OCI-LY7 (cell line): Measurements from ENCODE around the gene CRIP1. TPM values are rescaled to one million over a fixed set of nuclear protein-coding genes. Genes with fewer than 3 reads are reported as not detected.

Experiments used
- BruUV-seq: library from RNA; stranded (reverse); fragments of 400-500 nt; replicated peaks from 2 replicates; lab custom pipeline; 2021; lab: Mats Ljungman, UMichigan
- CTCF ChIA-PET: fragments of 300-600 bp; sonication (Branson Sonifier 250); formaldehyde crosslinking; loops from one replicate; lab custom pipeline; 2022; ENCODE audit warnings: antibody characterized with exemption; ENCODE audit not compliant: unreplicated experiment; lab: Charles Lee
- POLR2A ChIA-PET: fragments of 300-600 bp; sonication (Branson Sonifier 250); formaldehyde crosslinking; loops from one replicate; lab custom pipeline; 2022; ENCODE audit warnings: antibody characterized with exemption; lab: Charles Lee
- DNase-seq: peaks from one replicate; pipeline ENCODE4 v3.0.0-alpha.2; 2015; ENCODE audit warnings: low spot score
- H2AFZ ChIP-seq: fragments of 200-600 bp; sonication (generic), shearing (Covaris generic); 2 replicates; pipeline ENCODE4 v1.6.1; 2014; ENCODE audit warnings: mild to moderate bottlenecking, antibody characterized with exemption, low read length, moderate library complexity
- H3K27ac ChIP-seq: fragments of 200-600 bp; sonication (generic); 2 replicates; pipeline ENCODE4 v1.5.1; 2014; ENCODE audit warnings: mixed run types, low read depth, mild to moderate bottlenecking, moderate library complexity, low read length, inconsistent platforms; ENCODE audit not compliant: poor library complexity, severe bottlenecking
- H3K36me3 ChIP-seq: fragments of 200-600 bp; sonication (generic); 2 replicates; pipeline ENCODE4 v1.6.1; 2014; ENCODE audit warnings: mild to moderate bottlenecking, antibody characterized with exemption, low read length, moderate library complexity, mixed read lengths; ENCODE audit not compliant: insufficient read depth
- H3K4me1 ChIP-seq: fragments of 200-600 bp; sonication (generic); 2 replicates; pipeline ENCODE4 v1.5.1; 2014; ENCODE audit warnings: mild to moderate bottlenecking, low read length; ENCODE audit not compliant: insufficient read depth, poor library complexity, severe bottlenecking
- H3K4me2 ChIP-seq: fragments of 200-600 bp; sonication (generic); 2 replicates; pipeline ENCODE4 v1.6.1; 2014; ENCODE audit warnings: mild to moderate bottlenecking, low read length
- H3K4me3 ChIP-seq: fragments of 200-600 bp; sonication (generic); 2 replicates; pipeline ENCODE4 v1.5.1; 2014; ENCODE audit warnings: mild to moderate bottlenecking, low read depth, low read length; ENCODE audit not compliant: poor library complexity, severe bottlenecking
- H3K79me2 ChIP-seq: fragments of 200-600 bp; sonication (generic); 2 replicates; pipeline ENCODE4 v1.6.1; 2016; ENCODE audit warnings: low read depth, mild to moderate bottlenecking, low read length, moderate library complexity, mixed read lengths; ENCODE audit not compliant: insufficient read depth
- H3K9me2 ChIP-seq: fragments of 200-600 bp; sonication (generic); 2 replicates; pipeline ENCODE4 v1.6.1; 2016; ENCODE audit warnings: mild to moderate bottlenecking, low read length, mixed read lengths; ENCODE audit not compliant: insufficient read depth
- H3K9me3 ChIP-seq: fragments of 200-600 bp; sonication (generic); 2 replicates; pipeline ENCODE4 v1.6.1; 2014; ENCODE audit warnings: mild to moderate bottlenecking, mixed run types, low read length, mixed read lengths
- H4K20me1 ChIP-seq: fragments of 200-600 bp; sonication (generic); 2 replicates; pipeline ENCODE4 v1.6.1; 2014; ENCODE audit warnings: mild to moderate bottlenecking, antibody characterized with exemption, low read length, moderate library complexity, mixed read lengths; ENCODE audit not compliant: insufficient read depth
- EZH2phosphoT487 ChIP-seq: fragments of 200-600 bp; sonication (generic); IDR thresholded peaks from 2 replicates; pipeline ENCODE4 v1.6.1; 2018; ENCODE audit warnings: low read depth, borderline replicate concordance, mild to moderate bottlenecking, mixed run types, antibody characterized with exemption, low read length, moderate library complexity, mixed read lengths
- intact Hi-C: fragments of 100-400 bp; cut with micrococcal nuclease; formaldehyde crosslinking; loops from one replicate; pipeline ENCODE4 v1.10.0; 2022; ENCODE audit not compliant: unreplicated experiment
- total RNA-seq, 2 experiments: library from RNA; depleted of rRNA in 1 of 2; stranded (reverse); fragments of >200 nt in 1 of 2; shearing (Covaris generic) in 1 of 2; gene quantifications; 2 replicates each; pipeline ENCODE4 v1.2.3, GENCODE V29; 2014 to 2022
- TF ChIP-seq, protein P1 (sequence below): fragments of 200-600 bp; sonication (generic); conservative IDR thresholded peaks from 2 replicates; pipeline ENCODE4 v1.5.1; 2014; ENCODE audit warnings: mild to moderate bottlenecking, antibody characterized with exemption, low read length, moderate library complexity, mixed read lengths

Gene CRIP1
- total RNA-seq, 2 experiments from 2014 or later: 4.6 TPM; not detected in 1

DNA sequence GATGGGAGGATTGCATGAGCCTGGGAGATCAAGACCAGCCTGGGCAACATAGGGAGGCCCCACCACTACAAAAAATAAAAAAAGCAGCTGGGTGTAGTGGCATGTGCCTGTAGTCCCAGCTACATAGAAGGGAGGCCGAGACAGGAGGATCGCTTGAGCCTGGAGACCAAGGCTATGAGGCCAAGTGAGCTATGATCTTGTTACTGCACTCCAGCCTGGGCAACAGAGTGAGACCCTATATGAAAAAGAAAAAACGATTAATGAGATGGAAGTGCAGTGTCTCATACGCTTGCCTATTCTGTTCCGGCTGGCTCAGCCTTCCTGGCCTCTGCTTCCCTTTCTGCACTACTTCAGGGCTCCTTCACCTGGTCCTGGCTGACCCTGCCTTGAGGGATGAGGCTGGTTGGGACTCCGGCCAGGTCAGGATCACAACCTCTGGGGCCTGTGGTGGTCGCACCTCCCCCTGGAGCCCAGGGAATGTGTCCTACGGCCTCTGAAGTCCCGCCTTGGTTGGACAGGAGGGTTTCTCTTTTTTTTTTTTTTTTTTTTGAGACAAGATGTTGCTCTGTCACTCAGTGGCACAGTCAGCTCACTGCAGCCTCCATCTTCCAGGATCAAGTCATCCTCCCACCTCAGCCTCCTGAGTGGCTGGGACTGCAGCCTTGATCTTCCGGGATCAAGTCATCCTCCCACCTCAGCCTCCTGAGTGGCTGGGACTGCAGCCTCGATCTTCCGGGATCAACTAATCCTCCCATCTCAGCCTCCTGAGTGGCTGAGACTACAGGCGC, 15.0 kb downstream of the CRIP1 start:
- Histone ChIP-seq H3K27ac (no peak overlapping the region), H3K4me1 (no peaks in the 10 kb centered on the region), H4K20me1 (no peaks in the 10 kb centered on the region), H3K4me2 (no peak overlapping the region), H2AFZ (no peak overlapping the region), H3K79me2 (no peaks in the 10 kb centered on the region), H3K4me3 (no peak overlapping the region), H3K9me2 (no peaks in the 10 kb centered on the region), H3K36me3 (peaks cover 12% of the 10 kb centered on the region), H3K9me3 (no peaks in the 10 kb centered on the region)
- TF ChIP-seq, protein P1, sequence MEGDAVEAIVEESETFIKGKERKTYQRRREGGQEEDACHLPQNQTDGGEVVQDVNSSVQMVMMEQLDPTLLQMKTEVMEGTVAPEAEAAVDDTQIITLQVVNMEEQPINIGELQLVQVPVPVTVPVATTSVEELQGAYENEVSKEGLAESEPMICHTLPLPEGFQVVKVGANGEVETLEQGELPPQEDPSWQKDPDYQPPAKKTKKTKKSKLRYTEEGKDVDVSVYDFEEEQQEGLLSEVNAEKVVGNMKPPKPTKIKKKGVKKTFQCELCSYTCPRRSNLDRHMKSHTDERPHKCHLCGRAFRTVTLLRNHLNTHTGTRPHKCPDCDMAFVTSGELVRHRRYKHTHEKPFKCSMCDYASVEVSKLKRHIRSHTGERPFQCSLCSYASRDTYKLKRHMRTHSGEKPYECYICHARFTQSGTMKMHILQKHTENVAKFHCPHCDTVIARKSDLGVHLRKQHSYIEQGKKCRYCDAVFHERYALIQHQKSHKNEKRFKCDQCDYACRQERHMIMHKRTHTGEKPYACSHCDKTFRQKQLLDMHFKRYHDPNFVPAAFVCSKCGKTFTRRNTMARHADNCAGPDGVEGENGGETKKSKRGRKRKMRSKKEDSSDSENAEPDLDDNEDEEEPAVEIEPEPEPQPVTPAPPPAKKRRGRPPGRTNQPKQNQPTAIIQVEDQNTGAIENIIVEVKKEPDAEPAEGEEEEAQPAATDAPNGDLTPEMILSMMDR: no peak
- no peak for TF ChIP-seq EZH2phosphoT487
- intact Hi-C loops: no loop called here
- ChIA-PET CTCF (no interaction called here), POLR2A (no interaction called here)
- no peak for DNase-seq
- no TSS peak for BruUV-seq

DNA sequence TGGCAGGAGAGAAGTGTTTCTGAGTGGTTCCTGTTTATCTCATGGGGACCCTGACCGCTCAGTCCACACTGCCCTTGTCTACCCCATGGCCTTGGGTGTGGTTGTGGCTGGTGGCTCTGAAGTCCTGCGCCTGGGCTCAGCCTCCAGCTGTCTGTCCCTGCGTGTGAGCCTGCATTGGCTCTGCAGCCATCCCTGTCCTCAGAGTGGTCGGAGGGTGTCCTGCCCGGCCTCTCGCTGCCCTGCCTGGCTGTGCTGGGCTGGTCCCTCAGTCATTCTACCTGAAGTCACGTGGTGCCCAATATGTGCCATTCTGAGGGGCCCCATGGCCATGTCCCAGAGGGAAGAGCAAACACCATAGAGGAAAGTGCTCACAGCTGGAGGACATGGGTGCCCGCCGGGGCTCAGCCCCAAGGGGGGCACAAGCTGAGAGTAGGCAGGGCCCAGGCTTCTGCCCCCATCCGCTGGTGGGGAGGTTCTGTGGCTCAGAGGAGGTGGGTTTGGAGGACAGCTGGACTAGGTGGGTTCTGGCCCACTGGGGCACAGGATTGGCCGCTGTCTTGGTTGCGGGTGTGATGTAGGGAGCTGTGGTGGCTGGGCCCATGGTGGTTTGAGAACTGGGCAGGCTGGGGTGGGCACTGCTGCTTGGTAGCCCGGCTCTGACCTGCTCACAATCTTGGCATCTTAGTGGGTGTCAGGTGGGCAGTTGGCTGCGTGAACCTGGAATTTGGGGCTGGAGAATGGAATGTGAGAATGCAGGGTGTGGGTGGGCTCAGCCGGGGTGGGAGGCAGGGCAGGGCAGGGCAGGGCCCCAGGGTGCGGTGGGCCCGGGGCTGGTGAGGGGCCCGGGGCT, 16.0 kb downstream of the CRIP1 start:
- Histone ChIP-seq H3K36me3 (peaks cover 12% of the 10 kb centered on the region), H3K4me1 (no peaks in the 10 kb centered on the region), H4K20me1 (no peaks in the 10 kb centered on the region), H3K27ac (no peak overlapping the region), H3K9me3 (no peaks in the 10 kb centered on the region), H3K9me2 (no peaks in the 10 kb centered on the region), H3K4me2 (no peak overlapping the region), H2AFZ (no peak overlapping the region), H3K4me3 (no peak overlapping the region), H3K79me2 (no peaks in the 10 kb centered on the region)
- ChIA-PET POLR2A (no interaction called here), CTCF (no interaction called here)
- no TSS peak for BruUV-seq
- DNase-seq: no peak
- intact Hi-C loops: no loop called here
- no peak for TF ChIP-seq EZH2phosphoT487
- TF ChIP-seq, protein P1: no peak
